SK-N-SH (cell line): ENCODE measurements around the gene SARDH. TPM values are rescaled to one million over a fixed set of nuclear protein-coding genes. Genes with fewer than 3 reads are reported as not detected.

ENCODE experiments used
- CTCF ChIA-PET: fragments of 300-600, 350-600 bp; formaldehyde crosslinking; extraction: SDS; loops from one replicate; lab custom pipeline; 2021; lab: Yijun Ruan, JAX
- POLR2A ChIA-PET: fragments of 350-600 bp; sonication (Branson Sonifier 250); formaldehyde crosslinking; extraction: SDS; loops from one replicate; lab custom pipeline; 2020; ENCODE audit warnings: antibody characterized with exemption, inconsistent platforms; lab: Yijun Ruan, JAX
- DNase-seq: peaks from one replicate; pipeline ENCODE4 v3.0.0; 2012
- H2AFZ ChIP-seq: fragments of 200-600 bp; sonication (generic); 2 replicates; pipeline ENCODE4 v1.8.1; 2016; ENCODE audit warnings: antibody characterized with exemption, mild to moderate bottlenecking, low read depth
- H3F3A ChIP-seq: fragments of 200-600 bp; sonication (generic); replicated peaks from 2 replicates; pipeline ENCODE3; 2016; ENCODE audit warnings: antibody characterized with exemption, mild to moderate bottlenecking; ENCODE audit not compliant: insufficient read depth
- H3K27ac ChIP-seq, 2 experiments: fragments of 200-500 bp in 1 of 2; fragments of 200-600 bp in 1 of 2; sonication (Bioruptor generic) in 1 of 2; sonication (generic), shearing (Covaris generic) in 1 of 2; 2 replicates each; pipeline versions ENCODE4 v1.5.1 to v1.6.1; 2014 to 2016; ENCODE audit warnings: low read depth in 2 of 2, inconsistent platforms in 1 of 2, low read length in 1 of 2, mild to moderate bottlenecking in 1 of 2, mixed read lengths in 1 of 2
- H3K27me3 ChIP-seq: fragments of 200-600 bp; sonication (generic), shearing (Covaris generic); 2 replicates; pipeline ENCODE4 v1.6.1; 2016; ENCODE audit warnings: mixed run types; ENCODE audit not compliant: insufficient read depth
- H3K36me3 ChIP-seq, 2 experiments: fragments of 200-500 bp in 1 of 2; fragments of 200-600 bp in 1 of 2; sonication (Bioruptor generic) in 1 of 2; sonication (generic) in 1 of 2; replicated peaks in 1 of 2; 2 replicates each; pipeline versions ENCODE3 to v1.5.1; 2014 to 2016; ENCODE audit warnings: low read length in 1 of 2, mild to moderate bottlenecking in 1 of 2; ENCODE audit not compliant: insufficient read depth in 2 of 2, control insufficient read depth in 1 of 2
- H3K4me1 ChIP-seq, 2 experiments: fragments of 200-500 bp in 1 of 2; fragments of 200-600 bp in 1 of 2; sonication (Bioruptor generic) in 1 of 2; sonication (generic), shearing (Covaris generic) in 1 of 2; 2 replicates each; pipeline versions ENCODE4 v1.5.1 to v1.6.1; 2014 to 2016; ENCODE audit warnings: low read depth in 1 of 2, low read length in 1 of 2, mixed run types in 1 of 2; ENCODE audit not compliant: insufficient read depth in 2 of 2, control insufficient read depth in 1 of 2
- H3K4me2 ChIP-seq: fragments of 200-600 bp; sonication (generic), shearing (Covaris generic); 2 replicates; pipeline ENCODE4 v1.6.1; 2017; ENCODE audit warnings: mixed run types
- H3K4me3 ChIP-seq, 2 experiments: fragments of 200-500 bp in 1 of 2; fragments of 200-600 bp in 1 of 2; sonication (Bioruptor generic) in 1 of 2; sonication (generic), shearing (Covaris generic) in 1 of 2; 2 replicates each; pipeline versions ENCODE4 v1.5.1 to v1.8.1; 2014 to 2016; ENCODE audit warnings: low read depth in 2 of 2, inconsistent platforms in 1 of 2, low read length in 1 of 2, mild to moderate bottlenecking in 1 of 2, mixed read lengths in 1 of 2, moderate library complexity in 1 of 2
- H3K79me2 ChIP-seq: fragments of 200-600 bp; sonication (generic); 2 replicates; pipeline ENCODE4 v1.8.1; 2017; ENCODE audit warnings: mild to moderate bottlenecking; ENCODE audit not compliant: insufficient read depth
- H3K9ac ChIP-seq: fragments of 200-600 bp; sonication (generic); 2 replicates; pipeline ENCODE4 v1.6.1; 2017; ENCODE audit warnings: mixed run types
- H3K9me2 ChIP-seq: fragments of 200-600 bp; sonication (generic); 2 replicates; pipeline ENCODE4 v1.6.1; 2017; ENCODE audit warnings: mixed run types
- H3K9me3 ChIP-seq: fragments of 200-600 bp; sonication (generic); 2 replicates; pipeline ENCODE4 v1.6.1; 2017; ENCODE audit warnings: mixed run types, mild to moderate bottlenecking, moderate library complexity
- H4K20me1 ChIP-seq: fragments of 200-600 bp; sonication (generic); 2 replicates; pipeline ENCODE4 v1.6.1; 2017; ENCODE audit warnings: mild to moderate bottlenecking, mixed run types; ENCODE audit not compliant: insufficient read depth
- ELF1 ChIP-seq: IDR thresholded peaks from 2 replicates; pipeline ENCODE4 v1.4.0; 2012
- EP300 ChIP-seq, 2 experiments: IDR thresholded peaks; 2 replicates each; pipeline versions ENCODE4 v1.4.0 to v1.6.1; 2012; ENCODE audit warnings: borderline replicate concordance in 1 of 2, low read depth in 1 of 2, low read length in 1 of 2
- EZH2phosphoT487 ChIP-seq: fragments of 200-600 bp; sonication (generic); IDR thresholded peaks from 2 replicates; pipeline ENCODE4 v1.6.1; 2017; ENCODE audit warnings: low read depth, mixed run types, mild to moderate bottlenecking, antibody characterized with exemption, moderate library complexity, borderline replicate concordance
- FOSL2 ChIP-seq: IDR thresholded peaks from 2 replicates; pipeline ENCODE4 v1.4.0; 2012; ENCODE audit warnings: low read depth, mild to moderate bottlenecking, moderate library complexity, borderline replicate concordance
- FOXM1 ChIP-seq: IDR thresholded peaks from 2 replicates; pipeline ENCODE4 v1.4.0; 2012; ENCODE audit warnings: low read depth, mild to moderate bottlenecking
- GABPA ChIP-seq: IDR thresholded peaks from 2 replicates; pipeline ENCODE4 v1.4.0; 2012; ENCODE audit warnings: low read depth, mild to moderate bottlenecking
- GATA2 ChIP-seq: sonication (generic); formaldehyde crosslinking; IDR thresholded peaks from 2 replicates; pipeline ENCODE4 v1.5.0; 2020; ENCODE audit warnings: mild to moderate bottlenecking, missing genetic modification reagents
- JUND ChIP-seq: IDR thresholded peaks from 2 replicates; pipeline ENCODE4 v1.4.0; 2012
- MEF2A ChIP-seq: IDR thresholded peaks from 2 replicates; pipeline ENCODE4 v1.4.0; 2012; ENCODE audit warnings: low read depth, borderline replicate concordance
- POLR2AphosphoS5 ChIP-seq: IDR thresholded peaks from 2 replicates; pipeline ENCODE4 v1.6.1; 2012; ENCODE audit warnings: low read depth, low read length
- RAD21 ChIP-seq: IDR thresholded peaks from 2 replicates; pipeline ENCODE4 v1.6.1; 2012; ENCODE audit warnings: mild to moderate bottlenecking, low read length
- RCOR1 ChIP-seq: fragments of 150-350 bp; IDR thresholded peaks from 2 replicates; pipeline ENCODE4 v1.6.1; 2017; ENCODE audit warnings: antibody characterized with exemption, low read length
- RFX5 ChIP-seq: IDR thresholded peaks from 2 replicates; pipeline ENCODE4 v1.6.1; 2012; ENCODE audit warnings: mild to moderate bottlenecking, improper control_type of control experiment, low read length
- RXRA ChIP-seq: IDR thresholded peaks from 2 replicates; pipeline ENCODE4 v1.4.0; 2012; ENCODE audit warnings: low read depth, mild to moderate bottlenecking, borderline replicate concordance
- SMC3 ChIP-seq: IDR thresholded peaks from 2 replicates; pipeline ENCODE4 v1.6.1; 2012; ENCODE audit warnings: low read depth, low read length, improper control_type of control experiment
- TCF12 ChIP-seq: IDR thresholded peaks from 2 replicates; pipeline ENCODE4 v1.4.0; 2012
- TEAD4 ChIP-seq: IDR thresholded peaks from 2 replicates; pipeline ENCODE4 v1.4.0; 2012; ENCODE audit warnings: mild to moderate bottlenecking, borderline replicate concordance; ENCODE audit not compliant: insufficient read depth
- YY1 ChIP-seq: IDR thresholded peaks from 2 replicates; pipeline ENCODE4 v1.4.0; 2012; ENCODE audit warnings: low read depth, mild to moderate bottlenecking
- whole genome bisulfite sequencing: methylation state at CpG from one replicate; pipeline ENCODE4 v1.1.6; 2017; ENCODE audit warnings: low lambda C conversion rate; 5-methylcytosine and 5-hydroxymethylcytosine counted together
- polyA plus RNA-seq, 3 experiments: library from polyadenylated mRNA; depleted of rRNA; stranded (reverse); fragments of >200 nt; gene quantifications; 2 replicates each; pipeline ENCODE4 v1.2.3, GENCODE V29; 2012
- TF ChIP-seq, protein P1 (sequence below): fragments of 150-350 bp; IDR thresholded peaks from 2 replicates; pipeline ENCODE4 v1.6.1; 2016; ENCODE audit warnings: mild to moderate bottlenecking, low read depth, low read length
- TF ChIP-seq, protein P2 (sequence below): IDR thresholded peaks from 2 replicates; pipeline ENCODE4 v1.6.1; 2012; ENCODE audit warnings: mild to moderate bottlenecking, low read depth, low read length, moderate library complexity

The SARDH gene
- polyA plus RNA-seq, 1 of the 3 experiments (the other 2 are of a cell fraction), result 5.9 TPM

DNA sequence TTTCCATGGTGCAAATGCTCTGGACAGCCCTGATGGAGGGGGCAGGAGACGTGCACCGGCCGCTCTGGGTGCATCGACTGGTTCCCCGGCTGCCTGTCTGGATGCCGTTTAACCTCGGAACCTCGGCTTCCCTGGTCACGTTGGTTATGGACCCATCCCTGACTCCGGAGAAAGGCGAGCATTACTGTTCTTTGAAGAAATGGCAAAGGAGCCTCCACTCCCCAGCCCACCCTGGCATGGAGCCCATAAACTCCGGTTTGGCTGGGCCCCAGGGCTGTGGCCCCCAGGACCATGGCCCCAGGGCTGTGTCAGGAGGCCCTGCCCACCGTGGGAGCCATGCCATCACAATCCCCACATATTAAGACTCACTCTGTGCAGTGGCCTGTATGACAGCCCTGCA lies 73.1 kb downstream of the SARDH start:
- no peaks in the 10 kb centered on the region for H3F3A ChIP-seq
- POLR2A ChIA-PET, result interaction anchor here (0.6 to 4.9 kb wide), 15 partner anchors 8 to 138 kb away, joined by 3 to 34 read pairs (median 5); partner anchors contain the start of genes ADAMTSL2, DBH, FAM163B and SARDH

DNA sequence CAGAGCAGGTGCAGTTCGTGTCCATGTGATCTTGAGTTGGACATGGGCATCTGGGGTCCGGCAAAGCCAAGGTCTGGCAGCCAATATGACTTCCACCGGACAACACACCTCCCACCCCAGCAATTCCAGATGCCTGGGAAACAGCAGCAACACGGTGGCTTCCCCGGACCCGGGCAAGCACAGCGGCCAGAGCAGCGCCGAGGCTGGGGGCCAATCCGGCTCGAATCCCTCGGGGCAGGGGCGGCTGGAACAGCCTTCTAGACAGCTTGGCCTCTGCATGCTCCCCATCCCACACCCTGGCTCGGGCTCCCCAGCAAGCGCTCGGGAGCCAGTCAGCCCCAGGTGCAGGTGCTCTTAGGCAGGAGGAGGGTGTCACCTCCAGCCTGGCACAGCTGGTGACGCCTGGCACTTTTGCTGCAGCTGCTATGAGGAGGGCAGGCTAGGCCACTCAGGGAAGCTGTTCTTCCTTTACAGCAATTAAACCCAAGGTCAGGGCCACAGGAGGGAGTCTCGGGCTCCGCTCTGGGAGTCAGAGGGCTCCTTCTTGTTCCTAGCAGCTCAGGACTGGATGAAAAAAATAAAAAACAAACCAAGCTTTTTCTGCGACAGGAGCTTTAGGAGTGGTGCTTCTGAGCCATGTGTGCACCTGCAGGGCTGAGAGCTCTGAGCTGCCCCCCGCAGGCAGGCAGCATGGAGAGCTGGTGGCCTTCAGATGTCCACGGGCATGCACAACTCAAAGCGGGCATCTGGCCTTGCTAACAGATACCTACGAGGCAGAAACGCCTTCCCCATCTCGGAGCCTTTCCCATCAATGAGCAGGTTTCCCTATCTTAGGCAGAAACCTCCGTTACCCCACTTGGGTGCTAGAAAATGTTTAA lies 73.7 kb downstream of the SARDH start:
- H3K9me3 ChIP-seq, result no peaks in the 10 kb centered on the region
- no peaks in the 10 kb centered on the region for H3K27me3 ChIP-seq
- H3K4me3 ChIP-seq, result no peak overlapping the region
- no peaks in the 10 kb centered on the region for H3K9me2 ChIP-seq
- no peaks in the 10 kb centered on the region for H3K36me3 ChIP-seq
- no peaks in the 10 kb centered on the region for H3F3A ChIP-seq
- H3K79me2 ChIP-seq, result no peaks in the 10 kb centered on the region
- ChIA-PET POLR2A (interaction anchor here (0.6 to 4.9 kb wide), 17 partner anchors 9 to 137 kb away, joined by 3 to 34 read pairs (median 4); partner anchors contain the start of genes ADAMTSL2, DBH, FAM163B and SARDH), CTCF (interaction anchor here (0.9 to 2.7 kb wide), 12 partner anchors 17 to 131 kb away, joined by 3 to 9 read pairs (median 4); partner anchors contain the start of gene DBH)
- no peak overlapping the region for H3K4me2 ChIP-seq
- no peak overlapping the region for H3K9ac ChIP-seq
- peak; percentile 68 for DNase-seq
- no peaks in the 10 kb centered on the region for H4K20me1 ChIP-seq
- H3K4me1 ChIP-seq, result peaks cover 0 to 48% of the 10 kb centered on the region in 2 experiments; a peak in 1 of 4 replicates
- 56% methylated on average over 14 of the region's 27 CpGs for WGBS
- H3K27ac ChIP-seq, result peak overlapping the region in 1 of 2 experiments; percentile 85; a peak in 2 of 4 replicates
- no peak overlapping the region for H2AFZ ChIP-seq
- TF ChIP-seq RCOR1 (no peak), JUND (no peak), TEAD4 (no peak), GATA2 (CRISPR knock-in tag) (no peak), GABPA (no peak), MEF2A (no peak), ELF1 (no peak), TCF12 (no peak), EP300 (IDR thresholded peaks at IDR 0.05; ENCODE audit: borderline replicate concordance in 1 of 2, low read depth in 1 of 2, low read length in 1 of 2) (no peak), RXRA (no peak), SMC3 (peak; percentile 22; the same call in 1 of the 2 replicates), YY1 (no peak), FOXM1 (no peak), RAD21 (peak; percentile 51), POLR2AphosphoS5 (no peak)
- TF ChIP-seq, protein P1, sequence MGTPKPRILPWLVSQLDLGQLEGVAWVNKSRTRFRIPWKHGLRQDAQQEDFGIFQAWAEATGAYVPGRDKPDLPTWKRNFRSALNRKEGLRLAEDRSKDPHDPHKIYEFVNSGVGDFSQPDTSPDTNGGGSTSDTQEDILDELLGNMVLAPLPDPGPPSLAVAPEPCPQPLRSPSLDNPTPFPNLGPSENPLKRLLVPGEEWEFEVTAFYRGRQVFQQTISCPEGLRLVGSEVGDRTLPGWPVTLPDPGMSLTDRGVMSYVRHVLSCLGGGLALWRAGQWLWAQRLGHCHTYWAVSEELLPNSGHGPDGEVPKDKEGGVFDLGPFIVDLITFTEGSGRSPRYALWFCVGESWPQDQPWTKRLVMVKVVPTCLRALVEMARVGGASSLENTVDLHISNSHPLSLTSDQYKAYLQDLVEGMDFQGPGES, result no peak

More for the DNA sequence above, 73.1 kb downstream of the SARDH start:
- no peak for DNase-seq
- Histone ChIP-seq H3K4me3 (no peak overlapping the region), H3K79me2 (no peaks in the 10 kb centered on the region), H3K9me3 (no peaks in the 10 kb centered on the region), H2AFZ (no peak overlapping the region), H3K36me3 (no peaks in the 10 kb centered on the region), H3K4me1 (peaks cover 0 to 50% of the 10 kb centered on the region in 2 experiments; a peak in 1 of 4 replicates), H3K4me2 (no peak overlapping the region), H3K27ac (peak overlapping the region in 1 of 2 experiments; percentile 85; a peak in 2 of 4 replicates), H3K9ac (no peak overlapping the region), H3K27me3 (no peaks in the 10 kb centered on the region), H3K9me2 (no peaks in the 10 kb centered on the region), H4K20me1 (no peaks in the 10 kb centered on the region)
- WGBS, result 69% methylated on average over 5 of the region's 13 CpGs
- TF ChIP-seq RFX5 (no peak), FOSL2 (no peak), EZH2phosphoT487 (no peak)
- TF ChIP-seq, protein P2, sequence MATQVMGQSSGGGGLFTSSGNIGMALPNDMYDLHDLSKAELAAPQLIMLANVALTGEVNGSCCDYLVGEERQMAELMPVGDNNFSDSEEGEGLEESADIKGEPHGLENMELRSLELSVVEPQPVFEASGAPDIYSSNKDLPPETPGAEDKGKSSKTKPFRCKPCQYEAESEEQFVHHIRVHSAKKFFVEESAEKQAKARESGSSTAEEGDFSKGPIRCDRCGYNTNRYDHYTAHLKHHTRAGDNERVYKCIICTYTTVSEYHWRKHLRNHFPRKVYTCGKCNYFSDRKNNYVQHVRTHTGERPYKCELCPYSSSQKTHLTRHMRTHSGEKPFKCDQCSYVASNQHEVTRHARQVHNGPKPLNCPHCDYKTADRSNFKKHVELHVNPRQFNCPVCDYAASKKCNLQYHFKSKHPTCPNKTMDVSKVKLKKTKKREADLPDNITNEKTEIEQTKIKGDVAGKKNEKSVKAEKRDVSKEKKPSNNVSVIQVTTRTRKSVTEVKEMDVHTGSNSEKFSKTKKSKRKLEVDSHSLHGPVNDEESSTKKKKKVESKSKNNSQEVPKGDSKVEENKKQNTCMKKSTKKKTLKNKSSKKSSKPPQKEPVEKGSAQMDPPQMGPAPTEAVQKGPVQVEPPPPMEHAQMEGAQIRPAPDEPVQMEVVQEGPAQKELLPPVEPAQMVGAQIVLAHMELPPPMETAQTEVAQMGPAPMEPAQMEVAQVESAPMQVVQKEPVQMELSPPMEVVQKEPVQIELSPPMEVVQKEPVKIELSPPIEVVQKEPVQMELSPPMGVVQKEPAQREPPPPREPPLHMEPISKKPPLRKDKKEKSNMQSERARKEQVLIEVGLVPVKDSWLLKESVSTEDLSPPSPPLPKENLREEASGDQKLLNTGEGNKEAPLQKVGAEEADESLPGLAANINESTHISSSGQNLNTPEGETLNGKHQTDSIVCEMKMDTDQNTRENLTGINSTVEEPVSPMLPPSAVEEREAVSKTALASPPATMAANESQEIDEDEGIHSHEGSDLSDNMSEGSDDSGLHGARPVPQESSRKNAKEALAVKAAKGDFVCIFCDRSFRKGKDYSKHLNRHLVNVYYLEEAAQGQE, result no peak
- CTCF ChIA-PET, result interaction anchor here (0.9 to 2.7 kb wide), 12 partner anchors 16 to 132 kb away, joined by 3 to 9 read pairs (median 4); partner anchors contain the start of gene DBH
